Esophagus squamous epithelium (tissue), 4 donors: ENCODE results near the gene USP21.

ENCODE experiments used
- POLR2A ChIP-seq, 4 donors: fragments of 450-650 bp; IDR thresholded peaks; one replicate each; pipeline ENCODE4 v1.6.1; 2017; ENCODE audit warnings: antibody characterized with exemption in 4 of 4, mild to moderate bottlenecking in 4 of 4, moderate library complexity in 3 of 4
- TF ChIP-seq, protein P1 (sequence below), 6 experiments: fragments of 450-650 bp in 4 of 6; fragments of 200-600 bp in 2 of 6; sonication (generic) in 2 of 6; IDR thresholded peaks; one replicate each; pipeline ENCODE4 v1.5.1; 2016 to 2019; ENCODE audit warnings: antibody characterized with exemption in 6 of 6, mild to moderate bottlenecking in 4 of 6, moderate library complexity in 4 of 6

DNA sequence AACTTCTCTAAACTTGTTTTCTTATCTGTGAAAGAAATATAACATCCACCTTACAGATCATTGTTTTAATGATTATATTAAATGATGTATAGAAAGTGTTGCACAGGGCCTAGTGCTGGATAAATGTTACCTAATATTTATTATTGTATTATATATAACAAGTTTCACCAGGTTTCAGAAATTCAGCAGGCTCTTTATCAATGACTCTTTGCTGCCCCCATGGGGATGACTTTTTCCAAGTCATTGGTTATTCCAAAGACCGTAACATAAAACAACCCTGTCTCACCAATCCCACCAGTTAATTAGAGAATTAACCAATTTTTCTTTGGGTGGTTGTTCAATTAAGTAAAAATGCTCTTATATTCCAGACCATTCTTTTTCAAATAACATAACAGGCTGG lies 19.5 kb upstream of the USP21 start:
- TF ChIP-seq, protein P1, sequence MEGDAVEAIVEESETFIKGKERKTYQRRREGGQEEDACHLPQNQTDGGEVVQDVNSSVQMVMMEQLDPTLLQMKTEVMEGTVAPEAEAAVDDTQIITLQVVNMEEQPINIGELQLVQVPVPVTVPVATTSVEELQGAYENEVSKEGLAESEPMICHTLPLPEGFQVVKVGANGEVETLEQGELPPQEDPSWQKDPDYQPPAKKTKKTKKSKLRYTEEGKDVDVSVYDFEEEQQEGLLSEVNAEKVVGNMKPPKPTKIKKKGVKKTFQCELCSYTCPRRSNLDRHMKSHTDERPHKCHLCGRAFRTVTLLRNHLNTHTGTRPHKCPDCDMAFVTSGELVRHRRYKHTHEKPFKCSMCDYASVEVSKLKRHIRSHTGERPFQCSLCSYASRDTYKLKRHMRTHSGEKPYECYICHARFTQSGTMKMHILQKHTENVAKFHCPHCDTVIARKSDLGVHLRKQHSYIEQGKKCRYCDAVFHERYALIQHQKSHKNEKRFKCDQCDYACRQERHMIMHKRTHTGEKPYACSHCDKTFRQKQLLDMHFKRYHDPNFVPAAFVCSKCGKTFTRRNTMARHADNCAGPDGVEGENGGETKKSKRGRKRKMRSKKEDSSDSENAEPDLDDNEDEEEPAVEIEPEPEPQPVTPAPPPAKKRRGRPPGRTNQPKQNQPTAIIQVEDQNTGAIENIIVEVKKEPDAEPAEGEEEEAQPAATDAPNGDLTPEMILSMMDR (IDR thresholded peaks at IDR 0.05): peak in 5 of 6 experiments; percentile 32 to 56 (median 45)
- no peak for TF ChIP-seq POLR2A (IDR thresholded peaks at IDR 0.05)
